GM12878 (cell line): ENCODE measurements around the gene PTPN14. TPM values are rescaled to one million over a fixed set of nuclear protein-coding genes. Genes with fewer than 3 reads are reported as not detected.

Source experiments
- ATAC-seq: fragments of 200-7000 bp; cut with Tn5 transposase; 3 replicates; pipeline ENCODE4 v1.9.1; 2020; ENCODE audit warnings: mild to moderate bottlenecking, moderate library complexity
- BruUV-seq: library from RNA; stranded (reverse); fragments of 400-500 nt; replicated peaks from 2 replicates; lab custom pipeline; 2021; lab: Mats Ljungman, UMichigan
- CTCF ChIA-PET: fragments of 300-600 bp; sonication (Branson Sonifier 250); formaldehyde crosslinking; extraction: SDS; loops from one replicate; lab custom pipeline; 2021; ENCODE audit warnings: inconsistent platforms; lab: Yijun Ruan, JAX
- POLR2A ChIA-PET: fragments of 350-600 bp; formaldehyde crosslinking; extraction: SDS; loops from one replicate; lab custom pipeline; 2021; ENCODE audit warnings: inconsistent platforms; lab: Charles Lee
- RAD21 ChIA-PET: fragments of 300-600 bp; sonication (Branson Sonifier 250); formaldehyde crosslinking; loops from one replicate; lab custom pipeline; 2023; ENCODE audit warnings: antibody characterized with exemption; ENCODE audit not compliant: unreplicated experiment; lab: Charles Lee
- SMC1A ChIA-PET: fragments of 300-600 bp; sonication (Branson Sonifier 250); formaldehyde crosslinking; loops from one replicate; lab custom pipeline; 2023; ENCODE audit not compliant: unreplicated experiment, uncharacterized antibody; lab: Charles Lee
- DNase-seq: peaks from one replicate; pipeline ENCODE4 v3.0.0-alpha.2; 2011; ENCODE audit warnings: low read depth, low spot score
- FAIRE-seq: peaks from 3 replicates; lab custom pipeline; 2011; peaks lifted over from hg19 to GRCh38; lab: Jason Lieb, UNC
- H2AFZ ChIP-seq: 2 replicates; pipeline ENCODE4 v1.6.0; 2011; ENCODE audit warnings: low read depth, low read length, control low read depth; ENCODE audit not compliant: control insufficient read depth
- H3K27ac ChIP-seq: 2 replicates; pipeline ENCODE4 v1.5.1; 2011; ENCODE audit warnings: control low read depth; ENCODE audit not compliant: control insufficient read depth, insufficient read depth
- H3K27me3 ChIP-seq, 2 experiments: replicated peaks in 1 of 2; 2 replicates each; pipeline versions ENCODE4 v1.6.0 to v1.6.1; 2011; ENCODE audit warnings: low read length in 1 of 2; ENCODE audit not compliant: control insufficient read depth in 2 of 2, insufficient read depth in 2 of 2
- H3K36me3 ChIP-seq, 2 experiments: 2 replicates each; pipeline ENCODE4 v1.5.1; 2011; ENCODE audit warnings: low read length in 1 of 2; ENCODE audit not compliant: control insufficient read depth in 2 of 2, insufficient read depth in 2 of 2
- H3K4me1 ChIP-seq: 2 replicates; pipeline ENCODE4 v1.6.1; 2011; ENCODE audit warnings: mild to moderate bottlenecking, low read length, moderate library complexity, mixed read lengths; ENCODE audit not compliant: control insufficient read depth, insufficient read depth
- H3K4me2 ChIP-seq: 2 replicates; pipeline ENCODE4 v1.6.0; 2011; ENCODE audit warnings: control low read depth; ENCODE audit not compliant: control insufficient read depth, insufficient read depth
- H3K4me3 ChIP-seq: fragments of 200-600 bp; sonication (generic); 2 replicates; pipeline ENCODE4 v1.5.1; 2016
- H3K79me2 ChIP-seq: 2 replicates; pipeline ENCODE4 v1.6.0; 2011; ENCODE audit warnings: low read length; ENCODE audit not compliant: control insufficient read depth, insufficient read depth
- H3K9ac ChIP-seq: 2 replicates; pipeline ENCODE4 v1.8.0; 2011; ENCODE audit warnings: low read length, control low read depth, mixed read lengths; ENCODE audit not compliant: control insufficient read depth, insufficient read depth
- H3K9me3 ChIP-seq: replicated peaks from 3 replicates; pipeline ENCODE4 v1.5.1; 2011; ENCODE audit warnings: mild to moderate bottlenecking, low read length; ENCODE audit not compliant: control insufficient read depth, insufficient read depth
- H4K20me1 ChIP-seq: 2 replicates; pipeline ENCODE4 v1.6.0; 2011; ENCODE audit not compliant: control insufficient read depth, insufficient read depth
- CBX5 ChIP-seq: sonication (generic); IDR thresholded peaks from 2 replicates; pipeline ENCODE4 v1.6.1; 2016; ENCODE audit warnings: low read depth, moderate library complexity, mild to moderate bottlenecking, inconsistent platforms
- FOXM1 ChIP-seq: IDR thresholded peaks from 2 replicates; pipeline ENCODE4 v1.6.1; 2012; ENCODE audit warnings: low read depth, mild to moderate bottlenecking, inconsistent platforms, low read length, moderate library complexity
- SUZ12 ChIP-seq: fragments of 200-600 bp; sonication (generic); IDR thresholded peaks from one replicate; pipeline ENCODE4 v1.6.1; 2018; ENCODE audit warnings: antibody characterized with exemption, mild to moderate bottlenecking; ENCODE audit not compliant: unreplicated experiment
- TARDBP ChIP-seq: IDR thresholded peaks from 2 replicates; pipeline ENCODE4 v1.6.1; 2016; ENCODE audit warnings: borderline replicate concordance
- WGBS: methylation state at CpG from one replicate; pipeline ENCODE4 v1.1.6; 2016; ENCODE audit warnings: low lambda C conversion rate; ENCODE audit not compliant: insufficient replicate concordance, insufficient coverage; ENCODE audit errors: missing lambda C conversion rate; 5-methylcytosine and 5-hydroxymethylcytosine counted together
- in situ Hi-C: fragments of 300-500 bp; cut with MboI; formaldehyde crosslinking; loops from 9 replicates; pipeline ENCODE4 v1.14.3; 2018; ENCODE audit warnings: mixed read lengths
- intact Hi-C: fragments of 100-400 bp; cut with micrococcal nuclease; formaldehyde crosslinking; loops from one replicate; pipeline ENCODE4 v1.14.2; 2022; ENCODE audit not compliant: unreplicated experiment
- polyA plus RNA-seq, 11 experiments: library from polyadenylated mRNA; depleted of rRNA in 4 of 11; unstranded in 6 of 11; stranded (reverse) in 5 of 11; fragments of >200 nt; fragmentation: Nextera tagmentation in 4 of 11; fragmentation: Illumina TruSeq in 1 of 11; extraction: Ambion mirVana in 4 of 11; extraction: Trizol in 1 of 11; gene quantifications; 1 replicate in 1 of 11; 2 replicates in 10 of 11; pipeline versions ENCODE4 v1.2.1 to v1.2.3, GENCODE V29; 2011 to 2016; ENCODE audit warnings: inconsistent platforms in 2 of 11, missing spikeins in 2 of 11, low read depth in 1 of 11
- total RNA-seq, 4 experiments: library from RNA; depleted of rRNA in 3 of 4; stranded (reverse); fragments of >200 nt in 3 of 4; fragmentation: Illumina TruSeq in 1 of 4; extraction: Trizol in 1 of 4; gene quantifications; 2 replicates each; pipeline versions ENCODE4 v1.2.1 to v1.2.3, GENCODE V29; 2013 to 2021
- TF ChIP-seq, protein P1 (sequence below): fragments of 450-650 bp; IDR thresholded peaks from 2 replicates; pipeline ENCODE4 v1.6.1; 2018; ENCODE audit warnings: mild to moderate bottlenecking, low read depth, moderate library complexity; ENCODE audit not compliant: partially characterized antibody
- TF ChIP-seq, protein P2 (sequence below): IDR thresholded peaks from 2 replicates; pipeline ENCODE4 v1.6.1; 2011; ENCODE audit warnings: borderline replicate concordance, low read depth, mild to moderate bottlenecking, moderate library complexity, low read length; ENCODE audit not compliant: insufficient read depth, poor library complexity, severe bottlenecking

The PTPN14 gene
- total and polyA plus RNA-seq, 10 of the 15 experiments (the other 5 are each of a cell fraction or from before 2014, with no cell fraction given) = 0.05 to 5.1 (median 0.44) TPM

DNA sequence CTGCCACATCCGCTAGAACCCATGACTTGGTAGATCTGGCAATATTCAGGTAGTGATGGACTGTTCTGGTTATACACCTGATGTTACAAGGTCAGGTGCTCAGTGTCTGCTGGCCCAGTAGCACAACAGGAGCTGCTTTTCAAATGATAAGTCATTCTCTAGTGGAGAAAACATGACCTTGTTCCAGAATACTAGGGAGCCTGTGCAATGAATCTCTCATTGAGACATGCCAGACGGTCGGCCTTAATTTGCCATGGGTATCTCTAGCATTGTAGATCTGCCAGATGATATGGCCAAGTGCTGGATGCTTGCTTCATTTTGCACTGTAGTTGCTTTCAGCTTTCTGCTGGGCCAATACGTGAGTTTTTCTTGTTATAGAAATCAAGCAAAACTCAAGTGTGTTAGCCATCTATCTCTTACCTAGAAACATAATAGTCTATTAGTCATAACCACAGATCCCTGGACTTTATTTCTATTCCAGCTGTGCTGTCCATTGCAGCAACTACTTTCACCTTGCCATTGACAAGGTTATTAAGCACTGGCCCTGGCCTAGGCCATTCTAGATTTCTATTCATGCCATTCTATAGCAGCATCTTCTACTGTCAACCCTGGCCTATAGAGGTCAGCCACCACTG lies 37.7 kb upstream of the PTPN14 start (continued):
- TF ChIP-seq, protein P1, sequence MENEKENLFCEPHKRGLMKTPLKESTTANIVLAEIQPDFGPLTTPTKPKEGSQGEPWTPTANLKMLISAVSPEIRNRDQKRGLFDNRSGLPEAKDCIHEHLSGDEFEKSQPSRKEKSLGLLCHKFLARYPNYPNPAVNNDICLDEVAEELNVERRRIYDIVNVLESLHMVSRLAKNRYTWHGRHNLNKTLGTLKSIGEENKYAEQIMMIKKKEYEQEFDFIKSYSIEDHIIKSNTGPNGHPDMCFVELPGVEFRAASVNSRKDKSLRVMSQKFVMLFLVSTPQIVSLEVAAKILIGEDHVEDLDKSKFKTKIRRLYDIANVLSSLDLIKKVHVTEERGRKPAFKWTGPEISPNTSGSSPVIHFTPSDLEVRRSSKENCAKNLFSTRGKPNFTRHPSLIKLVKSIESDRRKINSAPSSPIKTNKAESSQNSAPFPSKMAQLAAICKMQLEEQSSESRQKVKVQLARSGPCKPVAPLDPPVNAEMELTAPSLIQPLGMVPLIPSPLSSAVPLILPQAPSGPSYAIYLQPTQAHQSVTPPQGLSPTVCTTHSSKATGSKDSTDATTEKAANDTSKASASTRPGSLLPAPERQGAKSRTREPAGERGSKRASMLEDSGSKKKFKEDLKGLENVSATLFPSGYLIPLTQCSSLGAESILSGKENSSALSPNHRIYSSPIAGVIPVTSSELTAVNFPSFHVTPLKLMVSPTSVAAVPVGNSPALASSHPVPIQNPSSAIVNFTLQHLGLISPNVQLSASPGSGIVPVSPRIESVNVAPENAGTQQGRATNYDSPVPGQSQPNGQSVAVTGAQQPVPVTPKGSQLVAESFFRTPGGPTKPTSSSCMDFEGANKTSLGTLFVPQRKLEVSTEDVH = no peak

DNA sequence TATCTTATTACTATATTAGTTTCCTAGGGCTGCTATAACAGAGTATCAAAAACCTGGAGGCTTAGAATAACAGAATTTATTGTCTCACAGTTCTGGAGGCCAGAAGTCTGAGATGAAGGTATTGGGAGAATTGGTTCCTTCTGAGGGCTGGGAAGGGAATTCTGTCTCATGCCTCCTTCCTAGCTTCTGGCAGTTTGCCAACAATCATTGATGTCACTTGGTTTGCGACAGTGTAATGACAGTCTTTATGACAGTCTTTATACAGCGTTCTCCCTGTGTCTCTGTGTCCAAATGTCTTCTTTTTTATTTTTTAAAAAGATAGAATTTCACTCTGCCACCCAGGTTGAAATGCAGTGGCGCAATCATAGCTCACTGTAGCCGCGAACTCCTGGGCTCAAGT lies 35.8 kb upstream of the PTPN14 start:
- in situ Hi-C loops = loop anchor here (5.0 kb wide), 1 partner anchor 255 kb away; no protein-coding TSS in a partner anchor
- intact Hi-C loops = loop anchor here (5.0 kb wide), 2 partner anchors 325 to 375 kb away; no protein-coding TSS in a partner anchor
- ChIA-PET RAD21 (interaction anchor here (4.9 to 11.2 kb wide), 4 partner anchors 21 to 258 kb away, joined by 27 to 207 read pairs (median 42); no protein-coding TSS in a partner anchor), POLR2A (no interaction called here), SMC1A (interaction anchor here (0.6 to 11.9 kb wide), 6 partner anchors 16 to 255 kb away, joined by 3 to 292 read pairs (median 4); partner anchors contain the start of gene CENPF)
- no peak overlapping the region for H3K9ac ChIP-seq
- no peaks in the 10 kb centered on the region for H3K4me1 ChIP-seq
- DNase-seq (no peak), ATAC-seq (no peak), FAIRE-seq (no peak)
- WGBS = 43% methylated on average over 5 of the region's 5 CpGs
- H4K20me1 ChIP-seq = no peaks in the 10 kb centered on the region
- H3K9me3 ChIP-seq = no peaks in the 10 kb centered on the region
- no peak overlapping the region for H2AFZ ChIP-seq
- H3K36me3 ChIP-seq = no peaks in the 10 kb centered on the region
- H3K4me3 ChIP-seq = no peak overlapping the region
- no peak overlapping the region for H3K4me2 ChIP-seq
- no peak overlapping the region for H3K27ac ChIP-seq
- TF ChIP-seq, protein P2, sequence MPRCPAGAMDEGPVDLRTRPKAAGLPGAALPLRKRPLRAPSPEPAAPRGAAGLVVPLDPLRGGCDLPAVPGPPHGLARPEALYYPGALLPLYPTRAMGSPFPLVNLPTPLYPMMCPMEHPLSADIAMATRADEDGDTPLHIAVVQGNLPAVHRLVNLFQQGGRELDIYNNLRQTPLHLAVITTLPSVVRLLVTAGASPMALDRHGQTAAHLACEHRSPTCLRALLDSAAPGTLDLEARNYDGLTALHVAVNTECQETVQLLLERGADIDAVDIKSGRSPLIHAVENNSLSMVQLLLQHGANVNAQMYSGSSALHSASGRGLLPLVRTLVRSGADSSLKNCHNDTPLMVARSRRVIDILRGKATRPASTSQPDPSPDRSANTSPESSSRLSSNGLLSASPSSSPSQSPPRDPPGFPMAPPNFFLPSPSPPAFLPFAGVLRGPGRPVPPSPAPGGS = no peak
- TF ChIP-seq SUZ12 (no peak), CBX5 (no peak), FOXM1 (no peak), TARDBP (no peak)
- TF ChIP-seq, all 136 proteins: peak for 0
- CTCF ChIA-PET = interaction anchor here (1.3 to 20.7 kb wide), 6 partner anchors 61 to 373 kb away, joined by 3 to 597 read pairs (median 4); no protein-coding TSS in a partner anchor
- no peaks in the 10 kb centered on the region for H3K27me3 ChIP-seq
- BruUV-seq = no TSS peak
- no peaks in the 10 kb centered on the region for H3K79me2 ChIP-seq
